ENCODE measurements around the gene DAO.
A peak's percentile ranks its signal among the peaks of the same experiment; 100 is the strongest.
"Not testable (repeated sequence)": the region's sequence is repeated elsewhere in the genome, so short reads cannot be mapped to it uniquely, and the experiment has no call there.

The DAO gene

DNA sequence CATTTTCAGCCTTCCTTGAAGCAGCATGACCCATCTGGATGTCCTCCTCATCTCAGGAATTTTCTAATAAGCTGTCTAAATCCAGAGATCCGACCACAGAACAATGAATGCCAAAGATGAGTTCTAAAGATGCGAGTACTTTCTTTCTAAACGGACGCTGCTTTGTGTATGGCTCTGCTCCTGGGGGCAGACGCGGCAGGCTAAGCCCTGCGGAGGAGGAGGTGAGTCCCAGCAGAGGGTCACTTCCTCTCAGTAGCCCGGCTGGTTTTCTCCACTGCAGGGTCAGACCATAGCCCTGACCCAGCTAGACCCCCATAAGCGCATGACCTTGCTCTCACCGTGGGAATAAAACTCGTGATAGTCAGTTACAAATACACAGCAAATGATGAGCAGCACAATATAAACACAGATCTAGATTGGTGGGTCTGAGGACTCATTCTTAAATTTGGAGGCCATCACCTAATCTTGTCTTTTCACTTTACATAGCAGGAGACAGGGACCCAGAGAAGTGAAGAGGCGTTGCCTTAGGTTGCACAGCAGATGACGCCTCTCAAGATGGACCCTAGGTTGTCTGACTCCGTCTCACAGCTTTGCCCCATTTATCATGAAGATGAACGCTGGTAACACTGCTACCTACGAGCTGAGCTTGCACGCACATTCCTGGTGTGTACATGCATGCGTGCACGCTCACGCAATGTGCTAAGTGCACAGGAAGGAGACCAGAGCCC lies 39.1 kb upstream of the DAO start:
- TF ChIP-seq, protein P1, sequence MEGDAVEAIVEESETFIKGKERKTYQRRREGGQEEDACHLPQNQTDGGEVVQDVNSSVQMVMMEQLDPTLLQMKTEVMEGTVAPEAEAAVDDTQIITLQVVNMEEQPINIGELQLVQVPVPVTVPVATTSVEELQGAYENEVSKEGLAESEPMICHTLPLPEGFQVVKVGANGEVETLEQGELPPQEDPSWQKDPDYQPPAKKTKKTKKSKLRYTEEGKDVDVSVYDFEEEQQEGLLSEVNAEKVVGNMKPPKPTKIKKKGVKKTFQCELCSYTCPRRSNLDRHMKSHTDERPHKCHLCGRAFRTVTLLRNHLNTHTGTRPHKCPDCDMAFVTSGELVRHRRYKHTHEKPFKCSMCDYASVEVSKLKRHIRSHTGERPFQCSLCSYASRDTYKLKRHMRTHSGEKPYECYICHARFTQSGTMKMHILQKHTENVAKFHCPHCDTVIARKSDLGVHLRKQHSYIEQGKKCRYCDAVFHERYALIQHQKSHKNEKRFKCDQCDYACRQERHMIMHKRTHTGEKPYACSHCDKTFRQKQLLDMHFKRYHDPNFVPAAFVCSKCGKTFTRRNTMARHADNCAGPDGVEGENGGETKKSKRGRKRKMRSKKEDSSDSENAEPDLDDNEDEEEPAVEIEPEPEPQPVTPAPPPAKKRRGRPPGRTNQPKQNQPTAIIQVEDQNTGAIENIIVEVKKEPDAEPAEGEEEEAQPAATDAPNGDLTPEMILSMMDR (IDR thresholded peaks at IDR 0.05; ENCODE audit: insufficient read depth, low read depth, low read length, missing control alignments) = no peak
- DNase-seq (ENCODE audit: low read depth) = peak; percentile 39
- H3K4me3 ChIP-seq (ENCODE audit: low read length) = no peak overlapping the region

DNA sequence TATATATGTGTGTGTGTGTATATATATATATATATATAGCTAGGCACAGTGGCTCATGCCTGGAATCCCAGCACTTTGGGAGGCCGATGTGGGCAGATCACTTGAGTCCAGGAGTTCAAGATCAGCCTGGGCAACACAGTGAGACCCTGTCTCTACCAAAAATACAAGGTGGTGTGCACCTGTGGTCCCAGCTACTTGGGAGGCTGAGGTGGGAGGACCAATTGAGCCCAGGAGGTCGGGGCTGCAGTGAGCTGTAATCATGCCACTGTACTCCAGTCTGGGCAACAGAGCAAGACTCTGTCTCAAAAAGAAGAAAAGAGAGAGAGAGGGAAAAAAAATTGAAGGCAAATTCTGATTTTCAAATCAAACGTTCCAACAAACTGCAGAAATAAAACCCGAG lies 38.1 kb upstream of the DAO start:
- DNase-seq (ENCODE audit: low read depth); H3K4me3 ChIP-seq (ENCODE audit: low read length): not testable (repeated sequence)

DNA sequence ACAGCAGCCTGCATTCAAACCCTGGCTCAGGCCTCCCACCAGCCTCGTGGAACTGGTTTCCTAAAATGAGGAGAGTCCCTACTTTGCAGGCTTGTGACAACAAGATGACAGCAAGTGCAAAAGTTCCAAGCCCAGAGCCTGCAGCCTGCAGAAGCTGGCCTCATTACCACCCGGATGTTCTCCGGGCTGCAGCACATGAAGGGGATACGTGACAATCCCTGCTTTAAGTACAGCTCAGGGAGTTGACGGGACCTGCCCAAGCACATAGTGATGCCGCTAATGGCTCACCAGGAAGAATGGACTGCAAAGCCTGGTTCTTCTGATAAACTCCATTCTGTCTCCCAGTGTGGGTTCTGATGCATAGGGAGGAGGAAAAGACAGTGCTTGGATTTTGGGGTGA lies 37.5 kb upstream of the DAO start:
- TF ChIP-seq, protein P1 (IDR thresholded peaks at IDR 0.05; ENCODE audit: insufficient read depth, low read depth, low read length, missing control alignments) = no peak
- peak; percentile 79 for DNase-seq (ENCODE audit: low read depth)
- H3K4me3 ChIP-seq (ENCODE audit: low read length) = no peak overlapping the region

DNA sequence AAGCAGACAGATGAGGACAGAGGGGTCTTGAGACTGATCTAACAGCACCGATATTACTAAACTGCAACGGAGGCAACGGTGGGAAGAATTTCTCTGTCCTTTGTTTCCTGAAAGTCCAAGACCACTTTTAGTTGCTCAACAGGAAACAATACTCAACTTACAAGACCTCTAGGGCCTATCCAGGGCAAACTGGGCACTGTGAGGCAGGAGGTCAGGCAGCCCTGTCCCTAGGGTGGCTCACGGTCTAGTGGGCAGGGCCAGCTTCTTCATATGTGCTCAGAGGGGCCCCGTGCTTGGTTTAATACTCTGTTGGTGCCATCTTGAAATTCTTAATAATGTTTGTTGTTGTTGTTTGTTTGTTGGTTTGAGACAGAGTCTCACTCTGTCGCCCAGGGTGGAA lies 36.7 kb upstream of the DAO start:
- H3K4me3 ChIP-seq (ENCODE audit: low read length) = no peak overlapping the region
- TF ChIP-seq, protein P1 (IDR thresholded peaks at IDR 0.05; ENCODE audit: insufficient read depth, low read depth, low read length, missing control alignments) = no peak
- no peak for DNase-seq (ENCODE audit: low read depth)

DNA sequence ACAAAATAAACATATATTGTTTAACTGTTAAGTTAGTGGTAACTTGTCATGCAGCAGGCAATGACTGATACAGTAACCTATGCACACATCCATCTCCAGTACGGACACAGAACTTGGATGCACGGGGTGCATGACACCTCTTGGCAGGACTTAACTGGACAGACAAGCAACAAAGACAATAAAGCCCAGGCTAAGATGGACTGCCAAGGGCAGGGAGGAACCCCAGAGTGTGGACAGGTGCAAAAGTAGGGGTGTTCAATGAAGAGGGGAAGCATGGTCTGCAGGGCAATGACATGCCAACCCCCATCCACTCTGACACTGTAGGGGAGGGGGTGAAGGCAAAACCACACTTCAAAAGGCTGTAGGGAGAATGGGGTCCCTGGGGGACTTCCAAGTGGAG lies 34.2 kb upstream of the DAO start:
- DNase-seq (ENCODE audit: low read depth) = no peak
- no peak overlapping the region for H3K4me3 ChIP-seq (ENCODE audit: low read length)
- TF ChIP-seq, protein P1 (IDR thresholded peaks at IDR 0.05; ENCODE audit: insufficient read depth, low read depth, low read length, missing control alignments) = no peak

DNA sequence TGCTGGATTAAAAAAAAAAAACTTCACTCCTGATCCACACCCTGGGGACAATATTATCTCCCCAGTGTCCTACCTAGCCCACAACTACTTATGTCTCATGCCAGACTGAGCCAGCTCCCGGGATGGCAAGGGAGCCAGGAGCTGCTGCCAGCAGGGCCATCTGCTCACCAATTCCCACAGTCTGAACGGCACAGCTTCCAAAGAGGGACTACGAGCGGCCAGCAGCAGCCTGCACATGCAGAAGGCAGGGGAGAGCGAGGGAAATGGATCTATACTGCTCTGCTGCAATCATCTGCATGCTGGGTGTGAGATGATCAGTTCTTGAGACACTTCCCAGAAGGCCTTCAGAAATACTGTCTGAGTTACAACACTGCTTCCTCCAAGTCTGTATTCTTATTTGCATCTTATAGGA lies 33.6 kb upstream of the DAO start:
- no peak overlapping the region for H3K4me3 ChIP-seq (ENCODE audit: low read length)
- no peak for DNase-seq (ENCODE audit: low read depth)
- TF ChIP-seq, protein P1 (IDR thresholded peaks at IDR 0.05; ENCODE audit: insufficient read depth, low read depth, low read length, missing control alignments) = no peak

DNA sequence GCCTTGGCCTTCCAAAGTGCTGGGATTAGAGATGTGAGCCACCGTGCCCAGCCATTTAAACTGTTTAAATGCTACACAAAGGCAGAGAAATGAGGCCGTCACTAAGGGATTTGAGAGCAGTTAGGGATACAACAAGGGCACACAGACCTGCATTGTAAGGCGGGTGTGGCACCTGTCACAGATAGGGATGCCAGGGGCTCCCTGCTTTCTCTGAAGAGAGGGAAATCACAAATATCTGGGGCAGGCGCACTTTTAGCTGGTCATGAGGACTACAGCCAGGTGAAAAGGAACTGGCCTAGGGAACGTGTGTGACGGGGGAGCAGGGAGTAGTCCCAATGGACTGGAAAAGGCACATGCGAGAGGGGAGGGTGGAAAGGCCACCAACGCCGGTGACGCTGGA lies 32.2 kb upstream of the DAO start:
- TF ChIP-seq, protein P1 (IDR thresholded peaks at IDR 0.05; ENCODE audit: insufficient read depth, low read depth, low read length, missing control alignments) = no peak
- H3K4me3 ChIP-seq (ENCODE audit: low read length) = no peak overlapping the region
- DNase-seq (ENCODE audit: low read depth) = no peak

Data from epithelial cell of esophagus (primary cell).